RWPE2 (cell line): Measurements from ENCODE around the gene SLC18A2.

Experiments used
- ATAC-seq: fragments of 200-7000 bp; cut with Tn5 transposase; 3 replicates; pipeline ENCODE4 v1.9.1; 2021; ENCODE audit warnings: low read depth
- DNase-seq: peaks from one replicate; pipeline ENCODE4 v3.0.0-alpha.2; 2020; ENCODE audit warnings: low spot score
- H3K27ac ChIP-seq: fragments of 450-650 bp; 2 replicates; pipeline ENCODE4 v1.5.1; 2017; ENCODE audit warnings: mild to moderate bottlenecking; ENCODE audit not compliant: poor library complexity, severe bottlenecking
- H3K27me3 ChIP-seq: fragments of 250-450 bp; sonication (Bioruptor Pico); 2 replicates; pipeline ENCODE4 v1.5.1; 2021; ENCODE audit warnings: mild to moderate bottlenecking, moderate library complexity; ENCODE audit not compliant: insufficient read depth, poor library complexity, severe bottlenecking
- H3K36me3 ChIP-seq: fragments of 250-450 bp; sonication (Bioruptor Pico); 2 replicates; pipeline ENCODE4 v1.5.1; 2020; ENCODE audit warnings: low read depth, mild to moderate bottlenecking, moderate library complexity
- H3K4me1 ChIP-seq: fragments of 250-450 bp; sonication (Bioruptor Pico); 2 replicates; pipeline ENCODE4 v1.5.1; 2021; ENCODE audit warnings: mild to moderate bottlenecking, moderate library complexity; ENCODE audit not compliant: insufficient read depth, poor library complexity, severe bottlenecking
- H3K4me3 ChIP-seq: fragments of 250-450 bp; sonication (Bioruptor Pico); 2 replicates; pipeline ENCODE4 v1.5.1; 2021; ENCODE audit warnings: mild to moderate bottlenecking, moderate library complexity; ENCODE audit not compliant: severe bottlenecking
- H3K9me3 ChIP-seq: fragments of 250-450 bp; sonication (Bioruptor Pico); 2 replicates; pipeline ENCODE4 v1.5.1; 2021; ENCODE audit warnings: mild to moderate bottlenecking, moderate library complexity; ENCODE audit not compliant: severe bottlenecking
- TF ChIP-seq, protein P1 (sequence below): fragments of 450-650 bp; IDR thresholded peaks from one replicate; pipeline ENCODE4 v1.5.1; 2017; ENCODE audit warnings: mild to moderate bottlenecking, moderate library complexity; ENCODE audit not compliant: poor library complexity, severe bottlenecking

SLC18A2 gene

DNA sequence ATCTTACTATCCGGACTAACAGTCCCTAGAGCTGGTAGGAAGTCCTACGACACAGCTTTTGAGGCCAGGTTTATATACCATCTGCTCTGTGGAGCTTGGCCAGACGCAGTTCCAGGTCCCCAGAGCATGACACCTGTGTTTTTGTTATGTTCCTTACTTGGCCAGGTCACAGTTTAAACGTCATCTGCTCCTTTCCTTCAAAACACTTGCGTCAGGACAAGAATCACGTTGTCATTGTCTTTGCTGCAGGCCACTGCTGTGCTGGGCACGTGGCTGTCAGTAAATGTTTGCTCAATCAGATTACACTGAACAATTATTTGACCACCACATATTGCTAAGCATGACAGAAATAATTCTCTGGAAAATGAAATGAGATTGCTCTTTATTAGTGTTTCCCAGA lies 23.9 kb downstream of the SLC18A2 start:
- ATAC-seq = no peak
- Histone ChIP-seq H3K27ac (no peak overlapping the region), H3K9me3 (no peaks in the 10 kb centered on the region), H3K4me3 (no peak overlapping the region), H3K36me3 (no peaks in the 10 kb centered on the region), H3K4me1 (no peaks in the 10 kb centered on the region), H3K27me3 (no peaks in the 10 kb centered on the region)
- TF ChIP-seq, protein P1, sequence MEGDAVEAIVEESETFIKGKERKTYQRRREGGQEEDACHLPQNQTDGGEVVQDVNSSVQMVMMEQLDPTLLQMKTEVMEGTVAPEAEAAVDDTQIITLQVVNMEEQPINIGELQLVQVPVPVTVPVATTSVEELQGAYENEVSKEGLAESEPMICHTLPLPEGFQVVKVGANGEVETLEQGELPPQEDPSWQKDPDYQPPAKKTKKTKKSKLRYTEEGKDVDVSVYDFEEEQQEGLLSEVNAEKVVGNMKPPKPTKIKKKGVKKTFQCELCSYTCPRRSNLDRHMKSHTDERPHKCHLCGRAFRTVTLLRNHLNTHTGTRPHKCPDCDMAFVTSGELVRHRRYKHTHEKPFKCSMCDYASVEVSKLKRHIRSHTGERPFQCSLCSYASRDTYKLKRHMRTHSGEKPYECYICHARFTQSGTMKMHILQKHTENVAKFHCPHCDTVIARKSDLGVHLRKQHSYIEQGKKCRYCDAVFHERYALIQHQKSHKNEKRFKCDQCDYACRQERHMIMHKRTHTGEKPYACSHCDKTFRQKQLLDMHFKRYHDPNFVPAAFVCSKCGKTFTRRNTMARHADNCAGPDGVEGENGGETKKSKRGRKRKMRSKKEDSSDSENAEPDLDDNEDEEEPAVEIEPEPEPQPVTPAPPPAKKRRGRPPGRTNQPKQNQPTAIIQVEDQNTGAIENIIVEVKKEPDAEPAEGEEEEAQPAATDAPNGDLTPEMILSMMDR = no peak
- DNase-seq = no peak

DNA sequence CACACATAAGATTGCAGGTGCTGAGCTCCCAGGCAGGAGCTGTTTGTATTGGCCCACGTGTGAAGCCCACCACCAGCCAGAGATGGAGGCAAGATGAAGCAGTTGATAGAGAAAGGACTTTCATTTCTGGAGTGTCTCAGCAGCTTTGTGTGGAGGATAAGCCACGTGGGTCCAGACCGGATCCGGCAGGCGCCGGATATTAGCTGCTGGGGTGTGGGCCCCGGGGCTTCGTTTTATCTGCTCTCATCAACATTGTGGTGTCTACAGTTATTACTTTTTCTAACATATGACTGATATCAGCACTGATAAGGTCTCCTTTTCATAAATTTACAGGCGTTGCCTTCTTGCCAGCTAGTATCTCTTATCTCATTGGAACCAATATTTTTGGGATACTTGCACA lies 25.5 kb downstream of the SLC18A2 start:
- Histone ChIP-seq H3K36me3 (no peaks in the 10 kb centered on the region), H3K27ac (no peak overlapping the region), H3K4me3 (no peak overlapping the region), H3K9me3 (no peaks in the 10 kb centered on the region), H3K4me1 (peaks cover 9% of the 10 kb centered on the region), H3K27me3 (no peaks in the 10 kb centered on the region)
- ATAC-seq (no peak), DNase-seq (no peak)
- TF ChIP-seq, protein P1 = no peak

DNA sequence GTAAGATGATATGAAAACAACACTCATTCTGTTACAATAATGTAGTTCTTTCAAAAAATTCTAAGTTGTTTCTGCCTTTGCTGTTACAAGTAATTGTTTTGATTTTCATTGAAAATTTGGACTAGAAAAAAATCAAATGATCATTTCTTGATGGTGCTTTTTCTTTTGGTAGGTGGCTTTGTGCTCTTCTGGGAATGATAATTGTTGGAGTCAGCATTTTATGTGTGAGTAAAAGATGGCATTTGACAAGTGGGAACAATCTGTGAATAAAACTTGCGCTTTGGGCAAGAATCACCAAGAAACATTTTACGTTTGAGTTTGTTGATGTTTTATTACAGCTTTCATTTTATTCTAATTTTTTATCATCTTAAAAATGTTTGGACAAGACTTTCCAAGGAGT lies 25.9 kb downstream of the SLC18A2 start:
- Histone ChIP-seq H3K4me1 (peaks cover 13% of the 10 kb centered on the region), H3K9me3 (no peaks in the 10 kb centered on the region), H3K27ac (no peak overlapping the region), H3K27me3 (no peaks in the 10 kb centered on the region), H3K4me3 (no peak overlapping the region), H3K36me3 (no peaks in the 10 kb centered on the region)
- ATAC-seq (no peak), DNase-seq (no peak)
- TF ChIP-seq, protein P1 = no peak

DNA sequence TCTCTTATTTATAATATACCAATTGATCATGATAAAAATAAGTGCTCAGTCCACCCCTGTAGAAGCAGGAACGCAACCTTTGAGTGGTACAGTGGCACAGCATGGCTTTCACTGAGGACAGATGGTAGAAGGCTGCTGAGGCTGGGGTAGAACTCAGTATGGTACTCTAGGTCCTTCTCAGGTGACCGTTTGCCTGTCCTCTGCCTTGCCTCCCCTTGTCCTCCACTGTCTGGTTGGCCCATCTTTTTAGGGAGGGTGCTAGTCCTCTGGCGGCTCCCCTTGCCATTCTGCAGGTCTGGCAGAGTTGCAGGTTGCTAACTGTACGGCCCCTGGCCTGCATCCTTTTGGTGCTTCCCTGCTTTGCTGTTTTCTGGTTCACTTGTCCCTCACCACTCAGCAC lies 27.3 kb downstream of the SLC18A2 start:
- no peaks in the 10 kb centered on the region for H3K9me3 ChIP-seq
- ATAC-seq = no peak

DNA sequence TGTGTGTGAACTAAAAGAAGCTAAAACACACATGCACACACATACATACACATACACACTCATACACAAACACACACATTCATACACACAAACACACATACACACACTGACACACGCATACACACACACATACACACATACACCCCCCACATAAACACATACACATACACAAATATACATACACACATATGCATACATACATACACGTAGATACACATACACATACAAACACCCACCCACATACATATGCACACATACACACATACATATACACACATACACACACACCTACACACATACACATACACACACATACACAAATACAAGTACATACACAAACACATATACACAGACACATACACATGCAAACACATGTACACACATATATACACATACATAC lies 28.0 kb downstream of the SLC18A2 start:
- Histone ChIP-seq H3K36me3 (no peaks in the 10 kb centered on the region), H3K4me1 (peaks cover 13% of the 10 kb centered on the region), H3K4me3 (no peak overlapping the region), H3K27me3 (no peaks in the 10 kb centered on the region), H3K9me3 (no peaks in the 10 kb centered on the region), H3K27ac (no peak overlapping the region)
- TF ChIP-seq, protein P1 = no peak
- ATAC-seq (no peak), DNase-seq (no peak)

More for the DNA sequence above, 27.3 kb downstream of the SLC18A2 start:
- Histone ChIP-seq H3K4me1 (peaks cover 13% of the 10 kb centered on the region), H3K4me3 (no peak overlapping the region), H3K27me3 (no peaks in the 10 kb centered on the region), H3K36me3 (no peaks in the 10 kb centered on the region), H3K27ac (no peak overlapping the region)
- no peak for DNase-seq
- TF ChIP-seq, protein P1 = no peak
